Colonic mucosa (tissue), 4 donors: Measurements from ENCODE around the gene ATP5MC3. TPM values are rescaled to one million over a fixed set of nuclear protein-coding genes. Genes with fewer than 3 reads are reported as not detected.

Experiments
- DNase-seq: peaks from one replicate; pipeline ENCODE4 v3.0.0-alpha.2; 2020
- H3K27ac ChIP-seq: fragments of 200-600 bp; one replicate; pipeline ENCODE4 v1.8.0; 2021
- H3K27me3 ChIP-seq: fragments of 200-600 bp; one replicate; pipeline ENCODE4 v1.8.0; 2021
- H3K36me3 ChIP-seq: fragments of 200-600 bp; one replicate; pipeline ENCODE4 v1.8.0; 2021
- H3K4me1 ChIP-seq: fragments of 200-600 bp; one replicate; pipeline ENCODE4 v1.8.0; 2021; ENCODE audit warnings: mild to moderate bottlenecking
- H3K4me3 ChIP-seq: fragments of 200-600 bp; one replicate; pipeline ENCODE4 v1.8.0; 2021
- H3K9ac ChIP-seq, 2 donors: one replicate each; pipeline ENCODE4 v1.7.0; 2013; ENCODE audit warnings: control low read depth in 2 of 2, low read depth in 2 of 2, low read length in 2 of 2
- H3K9me3 ChIP-seq: fragments of 200-600 bp; one replicate; pipeline ENCODE4 v1.8.0; 2021
- intact Hi-C: fragments of 100-400 bp; cut with DNase I; formaldehyde crosslinking; loops from one replicate; pipeline ENCODE4 v1.14.1; 2022
- total RNA-seq, 2 donors: library from RNA; stranded (reverse); fragmentation: NEBNext Ultra II Directional in 1 of 2; extraction: Animal tissue kit (Norgen Biotek cat#: 25700) in 1 of 2; gene quantifications; one replicate each; pipeline ENCODE4 v1.2.1, GENCODE V29; 2021
- TF ChIP-seq, protein P1 (sequence below): fragments of 200-600 bp; IDR thresholded peaks from one replicate; pipeline ENCODE4 v1.8.0; 2022; ENCODE audit warnings: antibody characterized with exemption, mild to moderate bottlenecking
- donor health status: healthy.
- donor health status: DM: no; HTN: no; CAD: no.
- donor health status: DM: no; HTN: no; CAD: no.

The ATP5MC3 gene
- total RNA-seq, 2 donors from 2014 or later = 610 to 690 TPM

DNA sequence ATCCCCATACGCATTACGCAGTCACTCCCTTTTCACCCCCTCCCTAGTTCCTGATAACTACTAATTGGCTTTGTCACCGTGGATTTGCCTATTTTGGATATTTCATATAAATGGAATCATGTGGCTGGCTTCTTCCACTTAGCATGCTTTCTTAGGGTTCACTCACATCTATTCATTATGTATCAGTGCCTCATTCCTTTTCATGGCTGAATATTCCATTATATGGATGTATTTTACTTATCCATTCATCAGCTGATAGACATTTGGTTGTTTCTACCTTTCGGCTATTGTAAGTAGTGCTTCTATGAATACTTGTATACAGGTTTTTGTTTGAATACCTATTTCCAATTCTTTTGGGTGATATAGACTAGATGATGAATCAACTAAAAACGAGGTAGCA, 4.9 kb downstream of the ATP5MC3 start:
- Histone ChIP-seq H3K36me3 (peaks cover 9% of the 10 kb centered on the region), H3K9me3 (no peaks in the 10 kb centered on the region), H3K4me3 (no peak overlapping the region), H3K27ac (no peak overlapping the region), H3K9ac (no peak overlapping the region), H3K27me3 (no peaks in the 10 kb centered on the region), H3K4me1 (no peaks in the 10 kb centered on the region)
- intact Hi-C loops = no loop called here
- TF ChIP-seq, protein P1, sequence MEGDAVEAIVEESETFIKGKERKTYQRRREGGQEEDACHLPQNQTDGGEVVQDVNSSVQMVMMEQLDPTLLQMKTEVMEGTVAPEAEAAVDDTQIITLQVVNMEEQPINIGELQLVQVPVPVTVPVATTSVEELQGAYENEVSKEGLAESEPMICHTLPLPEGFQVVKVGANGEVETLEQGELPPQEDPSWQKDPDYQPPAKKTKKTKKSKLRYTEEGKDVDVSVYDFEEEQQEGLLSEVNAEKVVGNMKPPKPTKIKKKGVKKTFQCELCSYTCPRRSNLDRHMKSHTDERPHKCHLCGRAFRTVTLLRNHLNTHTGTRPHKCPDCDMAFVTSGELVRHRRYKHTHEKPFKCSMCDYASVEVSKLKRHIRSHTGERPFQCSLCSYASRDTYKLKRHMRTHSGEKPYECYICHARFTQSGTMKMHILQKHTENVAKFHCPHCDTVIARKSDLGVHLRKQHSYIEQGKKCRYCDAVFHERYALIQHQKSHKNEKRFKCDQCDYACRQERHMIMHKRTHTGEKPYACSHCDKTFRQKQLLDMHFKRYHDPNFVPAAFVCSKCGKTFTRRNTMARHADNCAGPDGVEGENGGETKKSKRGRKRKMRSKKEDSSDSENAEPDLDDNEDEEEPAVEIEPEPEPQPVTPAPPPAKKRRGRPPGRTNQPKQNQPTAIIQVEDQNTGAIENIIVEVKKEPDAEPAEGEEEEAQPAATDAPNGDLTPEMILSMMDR = no peak
- DNase-seq = no peak

DNA sequence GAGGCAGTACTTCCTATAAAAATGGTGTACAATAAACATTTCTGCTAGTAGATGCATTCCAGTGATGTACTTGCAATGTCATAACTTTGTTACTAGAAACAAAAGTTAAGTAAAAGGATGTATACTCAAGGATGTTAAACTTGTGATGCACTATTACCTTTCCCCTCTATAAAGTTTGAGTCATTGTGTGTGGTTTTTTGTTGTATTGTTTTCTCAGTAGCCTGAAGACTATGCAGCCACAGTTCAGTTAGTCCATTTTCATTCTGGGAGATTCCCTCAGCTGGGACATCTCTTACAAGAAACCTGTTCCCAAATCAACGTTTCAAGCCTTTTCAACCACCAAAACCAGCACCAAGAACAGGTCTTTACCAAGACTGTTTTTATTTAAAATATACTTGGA, 5.6 kb downstream of the ATP5MC3 start:
- Histone ChIP-seq H3K36me3 (peaks cover 9% of the 10 kb centered on the region), H3K9me3 (no peaks in the 10 kb centered on the region), H3K9ac (no peak overlapping the region), H3K4me3 (no peak overlapping the region), H3K4me1 (no peaks in the 10 kb centered on the region), H3K27me3 (no peaks in the 10 kb centered on the region), H3K27ac (no peak overlapping the region)
- intact Hi-C loops = no loop called here
- no peak for DNase-seq
- TF ChIP-seq, protein P1 = no peak

DNA sequence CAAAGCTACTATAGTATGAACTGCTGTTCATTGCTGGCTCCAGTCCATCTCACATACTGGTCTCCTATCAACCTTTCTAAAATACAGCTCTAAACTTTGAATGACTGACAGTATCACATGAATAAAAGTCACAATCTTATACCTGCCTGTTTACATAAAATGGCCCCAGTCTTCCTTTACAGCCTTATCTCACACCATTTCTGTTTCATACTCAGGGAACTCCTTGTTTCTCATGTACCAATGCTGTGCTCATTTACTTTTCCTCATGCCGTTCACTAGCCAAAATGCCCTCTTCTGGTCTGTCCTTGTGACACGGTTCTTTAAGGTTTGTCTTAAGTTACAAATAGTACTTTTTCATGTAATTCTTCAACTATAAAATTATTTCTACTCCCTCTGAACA, 6.2 kb downstream of the ATP5MC3 start:
- no peak overlapping the region for H3K4me3 ChIP-seq
- H3K4me1 ChIP-seq = no peaks in the 10 kb centered on the region
- intact Hi-C loops = no loop called here
- H3K27me3 ChIP-seq = no peaks in the 10 kb centered on the region
- H3K36me3 ChIP-seq = peaks cover 9% of the 10 kb centered on the region
- TF ChIP-seq, protein P1 = no peak
- no peak overlapping the region for H3K9ac ChIP-seq
- H3K27ac ChIP-seq = no peak overlapping the region
- no peaks in the 10 kb centered on the region for H3K9me3 ChIP-seq
- DNase-seq = no peak

DNA sequence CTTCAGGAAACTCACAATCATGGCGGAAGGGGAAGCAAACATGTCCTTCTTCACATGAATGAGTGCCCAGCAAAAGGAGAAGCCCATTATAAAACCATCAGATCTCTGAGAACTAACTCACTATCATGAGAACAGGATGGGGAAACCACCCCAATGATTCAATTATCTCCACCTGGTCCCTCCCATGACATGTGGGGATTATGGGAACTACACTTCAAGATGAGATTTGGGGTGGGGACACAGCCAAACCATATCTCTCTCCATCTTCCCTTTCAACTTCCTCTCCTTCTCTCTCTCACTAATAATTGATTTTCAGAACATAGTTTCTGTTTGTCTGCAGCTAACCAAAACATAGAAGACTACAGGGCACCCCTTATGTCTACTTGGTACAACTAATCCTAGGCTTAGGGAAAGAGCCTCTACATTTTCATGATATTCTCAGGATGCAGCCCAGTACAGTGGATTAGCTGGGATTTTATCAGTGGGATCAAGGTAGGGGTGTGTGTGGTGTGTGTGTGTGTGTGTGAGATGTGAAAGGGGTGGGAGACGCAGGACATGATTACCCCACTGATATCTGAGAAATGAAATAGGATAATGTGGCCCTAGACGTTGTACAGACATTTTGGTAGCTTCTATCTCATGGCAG, 10.7 kb downstream of the ATP5MC3 start:
- TF ChIP-seq, protein P1 = no peak
- DNase-seq = no peak
- Histone ChIP-seq H3K27ac (no peak overlapping the region), H3K4me3 (no peak overlapping the region), H3K36me3 (no peaks in the 10 kb centered on the region), H3K9me3 (no peaks in the 10 kb centered on the region), H3K27me3 (no peaks in the 10 kb centered on the region), H3K4me1 (no peaks in the 10 kb centered on the region), H3K9ac (no peak overlapping the region)
- intact Hi-C loops = no loop called here

DNA sequence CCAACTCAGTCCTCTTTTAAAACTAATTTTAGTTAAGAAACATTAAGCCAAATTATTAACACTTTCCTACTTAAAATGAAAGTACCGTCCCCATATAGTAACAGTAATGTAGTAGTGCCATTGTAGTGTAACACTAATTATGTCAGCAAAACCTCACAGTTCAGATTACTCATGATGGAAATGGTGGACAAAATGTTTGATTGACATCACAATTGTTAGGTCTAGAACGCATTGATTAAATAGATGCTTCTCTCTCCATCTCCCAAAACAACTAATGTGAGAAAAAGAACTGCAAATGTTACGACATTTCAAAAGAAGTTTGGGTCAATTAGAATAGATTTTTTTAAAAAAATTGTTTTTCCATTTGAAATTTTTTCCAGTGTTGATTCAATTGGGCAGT, 12.3 kb downstream of the ATP5MC3 start:
- Histone ChIP-seq H3K9ac (no peak overlapping the region), H3K27me3 (no peaks in the 10 kb centered on the region), H3K9me3 (no peaks in the 10 kb centered on the region), H3K27ac (no peak overlapping the region), H3K4me3 (no peak overlapping the region), H3K36me3 (no peaks in the 10 kb centered on the region), H3K4me1 (no peaks in the 10 kb centered on the region)
- TF ChIP-seq, protein P1 = no peak
- no peak for DNase-seq
- intact Hi-C loops = no loop called here
